Measurements from ENCODE around the gene FBXL16. TPM values are rescaled to one million over a fixed set of nuclear protein-coding genes. Genes with fewer than 3 reads are reported as not detected.
A peak's percentile ranks its signal among the peaks of the same experiment; 100 is the strongest.

FBXL16 gene
- total and polyA plus RNA-seq, 2 of the 13 experiments (the other 11 are each of a cell fraction or from before 2014, with no cell fraction given): 0.22 to 2.0 TPM

DNA sequence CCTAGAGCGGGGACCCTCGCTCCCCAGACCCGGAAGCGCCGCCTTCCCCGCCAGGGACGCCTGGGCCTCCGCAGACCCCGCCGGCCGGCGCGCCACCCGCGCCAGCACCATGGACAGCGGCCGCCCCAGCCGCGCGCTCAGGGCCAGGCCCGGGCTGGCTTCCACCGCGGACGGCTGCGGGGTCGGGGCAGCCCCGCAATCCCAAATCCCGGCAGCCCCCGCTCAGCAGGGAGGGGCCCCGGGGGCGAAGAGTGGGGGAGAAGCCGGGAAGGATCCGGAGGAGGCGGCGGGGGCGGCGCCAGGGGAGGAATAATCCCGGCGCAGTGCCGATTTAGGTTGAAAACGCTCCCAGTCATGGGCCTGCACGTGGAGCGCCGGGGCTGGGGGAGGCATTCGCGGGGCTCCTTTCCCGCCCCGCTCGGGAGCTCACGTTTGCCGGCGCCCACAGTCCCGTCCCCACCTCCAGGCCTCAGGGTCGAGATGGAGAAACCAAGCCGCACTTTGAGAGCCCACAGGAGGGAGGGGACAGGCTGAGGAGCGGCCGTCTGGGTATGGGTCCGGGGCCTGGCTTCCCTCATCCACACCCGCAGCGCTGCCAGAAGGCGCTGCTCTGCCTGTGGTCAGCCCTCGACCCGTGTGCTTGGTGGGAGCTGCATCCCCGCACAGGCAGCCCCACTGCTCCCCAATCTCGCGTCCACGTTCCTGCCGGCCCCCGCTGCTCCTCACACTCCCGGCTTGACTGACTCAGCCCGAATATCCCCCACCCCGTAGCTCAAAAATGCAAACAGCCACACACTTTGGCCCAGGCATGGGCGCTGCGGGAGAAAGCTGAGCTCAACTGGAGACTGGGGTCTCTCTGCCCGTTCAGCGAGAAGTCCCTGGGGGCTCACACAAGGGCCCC lies 4.7 kb downstream of the FBXL16 start (continued):
- TF ChIP-seq, protein P1, sequence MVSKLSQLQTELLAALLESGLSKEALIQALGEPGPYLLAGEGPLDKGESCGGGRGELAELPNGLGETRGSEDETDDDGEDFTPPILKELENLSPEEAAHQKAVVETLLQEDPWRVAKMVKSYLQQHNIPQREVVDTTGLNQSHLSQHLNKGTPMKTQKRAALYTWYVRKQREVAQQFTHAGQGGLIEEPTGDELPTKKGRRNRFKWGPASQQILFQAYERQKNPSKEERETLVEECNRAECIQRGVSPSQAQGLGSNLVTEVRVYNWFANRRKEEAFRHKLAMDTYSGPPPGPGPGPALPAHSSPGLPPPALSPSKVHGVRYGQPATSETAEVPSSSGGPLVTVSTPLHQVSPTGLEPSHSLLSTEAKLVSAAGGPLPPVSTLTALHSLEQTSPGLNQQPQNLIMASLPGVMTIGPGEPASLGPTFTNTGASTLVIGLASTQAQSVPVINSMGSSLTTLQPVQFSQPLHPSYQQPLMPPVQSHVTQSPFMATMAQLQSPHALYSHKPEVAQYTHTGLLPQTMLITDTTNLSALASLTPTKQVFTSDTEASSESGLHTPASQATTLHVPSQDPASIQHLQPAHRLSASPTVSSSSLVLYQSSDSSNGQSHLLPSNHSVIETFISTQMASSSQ (IDR thresholded peaks at IDR 0.05; ENCODE audit: low read depth): no peak
- TF ChIP-seq, protein P1 (CRISPR knock-in tag; IDR thresholded peaks at IDR 0.05; ENCODE audit: borderline replicate concordance): no peak
- TF ChIP-seq TAF15 (IDR thresholded peaks at IDR 0.05; ENCODE audit: low read depth, low read length, poor library complexity, severe bottlenecking): no peak
- TF ChIP-seq, protein P2, sequence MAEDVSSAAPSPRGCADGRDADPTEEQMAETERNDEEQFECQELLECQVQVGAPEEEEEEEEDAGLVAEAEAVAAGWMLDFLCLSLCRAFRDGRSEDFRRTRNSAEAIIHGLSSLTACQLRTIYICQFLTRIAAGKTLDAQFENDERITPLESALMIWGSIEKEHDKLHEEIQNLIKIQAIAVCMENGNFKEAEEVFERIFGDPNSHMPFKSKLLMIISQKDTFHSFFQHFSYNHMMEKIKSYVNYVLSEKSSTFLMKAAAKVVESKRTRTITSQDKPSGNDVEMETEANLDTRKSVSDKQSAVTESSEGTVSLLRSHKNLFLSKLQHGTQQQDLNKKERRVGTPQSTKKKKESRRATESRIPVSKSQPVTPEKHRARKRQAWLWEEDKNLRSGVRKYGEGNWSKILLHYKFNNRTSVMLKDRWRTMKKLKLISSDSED (CRISPR knock-in tag; IDR thresholded peaks at IDR 0.05): no peak
- TF ChIP-seq FOXK1 (CRISPR knock-in tag; IDR thresholded peaks at IDR 0.05; ENCODE audit: borderline replicate concordance, low read depth): no peak
- TF ChIP-seq TCF7 (IDR thresholded peaks at IDR 0.05; ENCODE audit: low read depth): no peak
- TF ChIP-seq, protein P3, sequence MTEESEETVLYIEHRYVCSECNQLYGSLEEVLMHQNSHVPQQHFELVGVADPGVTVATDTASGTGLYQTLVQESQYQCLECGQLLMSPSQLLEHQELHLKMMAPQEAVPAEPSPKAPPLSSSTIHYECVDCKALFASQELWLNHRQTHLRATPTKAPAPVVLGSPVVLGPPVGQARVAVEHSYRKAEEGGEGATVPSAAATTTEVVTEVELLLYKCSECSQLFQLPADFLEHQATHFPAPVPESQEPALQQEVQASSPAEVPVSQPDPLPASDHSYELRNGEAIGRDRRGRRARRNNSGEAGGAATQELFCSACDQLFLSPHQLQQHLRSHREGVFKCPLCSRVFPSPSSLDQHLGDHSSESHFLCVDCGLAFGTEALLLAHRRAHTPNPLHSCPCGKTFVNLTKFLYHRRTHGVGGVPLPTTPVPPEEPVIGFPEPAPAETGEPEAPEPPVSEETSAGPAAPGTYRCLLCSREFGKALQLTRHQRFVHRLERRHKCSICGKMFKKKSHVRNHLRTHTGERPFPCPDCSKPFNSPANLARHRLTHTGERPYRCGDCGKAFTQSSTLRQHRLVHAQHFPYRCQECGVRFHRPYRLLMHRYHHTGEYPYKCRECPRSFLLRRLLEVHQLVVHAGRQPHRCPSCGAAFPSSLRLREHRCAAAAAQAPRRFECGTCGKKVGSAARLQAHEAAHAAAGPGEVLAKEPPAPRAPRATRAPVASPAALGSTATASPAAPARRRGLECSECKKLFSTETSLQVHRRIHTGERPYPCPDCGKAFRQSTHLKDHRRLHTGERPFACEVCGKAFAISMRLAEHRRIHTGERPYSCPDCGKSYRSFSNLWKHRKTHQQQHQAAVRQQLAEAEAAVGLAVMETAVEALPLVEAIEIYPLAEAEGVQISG (CRISPR knock-in tag; IDR thresholded peaks at IDR 0.05): peak; percentile 74
- no peak for TF ChIP-seq ZEB1 (IDR thresholded peaks at IDR 0.05; ENCODE audit: insufficient replicate concordance, low read depth)
- TF ChIP-seq, protein P4, sequence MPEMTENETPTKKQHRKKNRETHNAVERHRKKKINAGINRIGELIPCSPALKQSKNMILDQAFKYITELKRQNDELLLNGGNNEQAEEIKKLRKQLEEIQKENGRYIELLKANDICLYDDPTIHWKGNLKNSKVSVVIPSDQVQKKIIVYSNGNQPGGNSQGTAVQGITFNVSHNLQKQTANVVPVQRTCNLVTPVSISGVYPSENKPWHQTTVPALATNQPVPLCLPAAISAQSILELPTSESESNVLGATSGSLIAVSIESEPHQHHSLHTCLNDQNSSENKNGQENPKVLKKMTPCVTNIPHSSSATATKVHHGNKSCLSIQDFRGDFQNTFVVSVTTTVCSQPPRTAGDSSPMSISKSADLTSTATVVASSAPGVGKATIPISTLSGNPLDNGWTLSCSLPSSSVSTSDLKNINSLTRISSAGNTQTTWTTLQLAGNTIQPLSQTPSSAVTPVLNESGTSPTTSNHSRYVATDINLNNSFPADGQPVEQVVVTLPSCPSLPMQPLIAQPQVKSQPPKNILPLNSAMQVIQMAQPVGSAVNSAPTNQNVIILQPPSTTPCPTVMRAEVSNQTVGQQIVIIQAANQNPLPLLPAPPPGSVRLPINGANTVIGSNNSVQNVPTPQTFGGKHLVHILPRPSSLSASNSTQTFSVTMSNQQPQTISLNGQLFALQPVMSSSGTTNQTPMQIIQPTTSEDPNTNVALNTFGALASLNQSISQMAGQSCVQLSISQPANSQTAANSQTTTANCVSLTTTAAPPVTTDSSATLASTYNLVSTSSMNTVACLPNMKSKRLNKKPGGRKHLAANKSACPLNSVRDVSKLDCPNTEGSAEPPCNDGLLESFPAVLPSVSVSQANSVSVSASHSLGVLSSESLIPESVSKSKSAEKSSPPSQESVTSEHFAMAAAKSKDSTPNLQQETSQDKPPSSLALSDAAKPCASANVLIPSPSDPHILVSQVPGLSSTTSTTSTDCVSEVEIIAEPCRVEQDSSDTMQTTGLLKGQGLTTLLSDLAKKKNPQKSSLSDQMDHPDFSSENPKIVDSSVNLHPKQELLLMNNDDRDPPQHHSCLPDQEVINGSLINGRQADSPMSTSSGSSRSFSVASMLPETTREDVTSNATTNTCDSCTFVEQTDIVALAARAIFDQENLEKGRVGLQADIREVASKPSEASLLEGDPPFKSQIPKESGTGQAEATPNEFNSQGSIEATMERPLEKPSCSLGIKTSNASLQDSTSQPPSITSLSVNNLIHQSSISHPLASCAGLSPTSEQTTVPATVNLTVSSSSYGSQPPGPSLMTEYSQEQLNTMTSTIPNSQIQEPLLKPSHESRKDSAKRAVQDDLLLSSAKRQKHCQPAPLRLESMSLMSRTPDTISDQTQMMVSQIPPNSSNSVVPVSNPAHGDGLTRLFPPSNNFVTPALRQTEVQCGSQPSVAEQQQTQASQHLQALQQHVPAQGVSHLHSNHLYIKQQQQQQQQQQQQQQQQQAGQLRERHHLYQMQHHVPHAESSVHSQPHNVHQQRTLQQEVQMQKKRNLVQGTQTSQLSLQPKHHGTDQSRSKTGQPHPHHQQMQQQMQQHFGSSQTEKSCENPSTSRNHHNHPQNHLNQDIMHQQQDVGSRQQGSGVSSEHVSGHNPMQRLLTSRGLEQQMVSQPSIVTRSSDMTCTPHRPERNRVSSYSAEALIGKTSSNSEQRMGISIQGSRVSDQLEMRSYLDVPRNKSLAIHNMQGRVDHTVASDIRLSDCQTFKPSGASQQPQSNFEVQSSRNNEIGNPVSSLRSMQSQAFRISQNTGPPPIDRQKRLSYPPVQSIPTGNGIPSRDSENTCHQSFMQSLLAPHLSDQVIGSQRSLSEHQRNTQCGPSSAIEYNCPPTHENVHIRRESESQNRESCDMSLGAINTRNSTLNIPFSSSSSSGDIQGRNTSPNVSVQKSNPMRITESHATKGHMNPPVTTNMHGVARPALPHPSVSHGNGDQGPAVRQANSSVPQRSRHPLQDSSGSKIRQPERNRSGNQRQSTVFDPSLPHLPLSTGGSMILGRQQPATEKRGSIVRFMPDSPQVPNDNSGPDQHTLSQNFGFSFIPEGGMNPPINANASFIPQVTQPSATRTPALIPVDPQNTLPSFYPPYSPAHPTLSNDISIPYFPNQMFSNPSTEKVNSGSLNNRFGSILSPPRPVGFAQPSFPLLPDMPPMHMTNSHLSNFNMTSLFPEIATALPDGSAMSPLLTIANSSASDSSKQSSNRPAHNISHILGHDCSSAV (CRISPR knock-in tag; IDR thresholded peaks at IDR 0.05; ENCODE audit: borderline replicate concordance): no peak
- TF ChIP-seq NFRKB (IDR thresholded peaks at IDR 0.05): no peak
- no peak for TF ChIP-seq ZSCAN31 (CRISPR knock-in tag; IDR thresholded peaks at IDR 0.05; ENCODE audit: low read depth)
